ENCODE results near the gene FCHO2. TPM values are rescaled to one million over a fixed set of nuclear protein-coding genes. Genes with fewer than 3 reads are reported as not detected.

The FCHO2 gene
- total RNA-seq, 4 donors from 2014 or later: 25.3 to 39.9 (median 31.0) TPM

DNA sequence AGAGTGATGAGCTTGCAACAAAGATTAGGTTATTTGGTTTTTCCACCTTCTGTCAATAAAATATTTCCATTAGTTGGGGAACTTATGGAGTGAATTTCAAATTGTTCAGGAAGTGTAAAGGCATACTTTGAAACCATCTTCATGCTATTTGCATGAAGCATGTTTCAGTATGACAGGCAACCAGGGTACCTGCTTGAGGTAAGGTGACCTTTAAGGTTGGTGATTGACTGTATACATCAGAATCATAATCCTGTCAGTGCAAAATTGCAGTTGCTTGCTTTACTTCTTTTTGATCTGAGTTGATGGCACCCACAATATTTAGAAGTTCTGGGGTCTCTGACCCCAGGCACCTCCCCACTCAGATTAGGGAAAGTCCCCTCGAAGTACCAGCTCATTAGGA lies 138.6 kb downstream of the FCHO2 start:
- no peak for DNase-seq (ENCODE audit: low spot score)
- ATAC-seq (ENCODE audit: low FRiP score): no peak
- TF ChIP-seq, protein P1, sequence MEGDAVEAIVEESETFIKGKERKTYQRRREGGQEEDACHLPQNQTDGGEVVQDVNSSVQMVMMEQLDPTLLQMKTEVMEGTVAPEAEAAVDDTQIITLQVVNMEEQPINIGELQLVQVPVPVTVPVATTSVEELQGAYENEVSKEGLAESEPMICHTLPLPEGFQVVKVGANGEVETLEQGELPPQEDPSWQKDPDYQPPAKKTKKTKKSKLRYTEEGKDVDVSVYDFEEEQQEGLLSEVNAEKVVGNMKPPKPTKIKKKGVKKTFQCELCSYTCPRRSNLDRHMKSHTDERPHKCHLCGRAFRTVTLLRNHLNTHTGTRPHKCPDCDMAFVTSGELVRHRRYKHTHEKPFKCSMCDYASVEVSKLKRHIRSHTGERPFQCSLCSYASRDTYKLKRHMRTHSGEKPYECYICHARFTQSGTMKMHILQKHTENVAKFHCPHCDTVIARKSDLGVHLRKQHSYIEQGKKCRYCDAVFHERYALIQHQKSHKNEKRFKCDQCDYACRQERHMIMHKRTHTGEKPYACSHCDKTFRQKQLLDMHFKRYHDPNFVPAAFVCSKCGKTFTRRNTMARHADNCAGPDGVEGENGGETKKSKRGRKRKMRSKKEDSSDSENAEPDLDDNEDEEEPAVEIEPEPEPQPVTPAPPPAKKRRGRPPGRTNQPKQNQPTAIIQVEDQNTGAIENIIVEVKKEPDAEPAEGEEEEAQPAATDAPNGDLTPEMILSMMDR (IDR thresholded peaks at IDR 0.05): no peak

DNA sequence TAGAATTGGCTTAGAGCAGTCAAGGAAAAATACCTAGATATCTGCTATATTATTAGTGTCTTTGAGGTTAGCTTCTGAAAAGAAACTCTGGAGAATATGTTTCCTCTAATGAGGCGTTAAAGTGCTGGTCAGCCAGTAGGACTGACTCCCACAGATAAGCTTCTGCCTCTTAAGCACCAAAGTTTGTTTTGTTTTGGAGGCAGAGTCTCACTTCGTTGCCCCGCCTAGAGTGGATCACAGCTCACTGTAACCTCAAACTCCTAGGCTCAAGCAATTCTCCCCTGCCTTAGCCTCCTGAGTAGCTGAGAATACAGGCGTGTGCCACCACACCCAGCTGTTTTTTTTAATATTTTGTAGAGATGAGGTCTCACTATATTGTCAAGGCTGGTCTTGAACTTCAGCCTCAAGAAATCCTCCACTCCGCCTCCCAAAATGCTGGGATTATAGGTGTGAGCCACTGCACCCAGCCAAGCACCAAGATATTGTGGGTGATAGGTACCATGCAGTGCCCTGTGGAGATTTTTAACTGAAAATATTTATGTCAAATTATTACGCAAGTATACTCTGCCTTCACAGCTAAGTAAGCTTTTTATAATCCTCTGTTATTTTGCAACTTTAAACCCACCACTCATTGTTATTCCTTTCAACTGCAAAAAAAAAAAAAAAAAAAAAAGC lies 139.9 kb downstream of the FCHO2 start:
- no peak for ATAC-seq (ENCODE audit: low FRiP score)
- DNase-seq (ENCODE audit: low spot score): no peak
- TF ChIP-seq, protein P1 (IDR thresholded peaks at IDR 0.05): no peak

DNA sequence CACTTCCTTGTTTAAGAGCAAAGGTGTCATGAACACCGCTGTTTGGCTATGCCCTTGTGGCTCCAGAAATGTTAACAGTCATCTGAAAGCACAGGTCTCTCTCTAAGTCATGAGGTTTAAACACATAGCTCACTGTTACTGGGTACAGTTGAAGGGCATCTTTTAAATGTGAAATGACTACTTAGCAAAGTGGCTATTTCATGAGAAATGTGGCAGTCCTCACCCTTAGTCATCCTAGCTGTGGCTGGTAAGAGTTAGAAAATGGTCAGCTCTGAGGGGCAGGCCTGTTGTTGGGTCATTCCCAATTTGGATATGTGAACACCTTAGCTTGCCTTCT lies 140.4 kb downstream of the FCHO2 start:
- TF ChIP-seq, protein P1 (IDR thresholded peaks at IDR 0.05): no peak
- ATAC-seq (ENCODE audit: low FRiP score) (no peak), DNase-seq (ENCODE audit: low spot score) (no peak)

DNA sequence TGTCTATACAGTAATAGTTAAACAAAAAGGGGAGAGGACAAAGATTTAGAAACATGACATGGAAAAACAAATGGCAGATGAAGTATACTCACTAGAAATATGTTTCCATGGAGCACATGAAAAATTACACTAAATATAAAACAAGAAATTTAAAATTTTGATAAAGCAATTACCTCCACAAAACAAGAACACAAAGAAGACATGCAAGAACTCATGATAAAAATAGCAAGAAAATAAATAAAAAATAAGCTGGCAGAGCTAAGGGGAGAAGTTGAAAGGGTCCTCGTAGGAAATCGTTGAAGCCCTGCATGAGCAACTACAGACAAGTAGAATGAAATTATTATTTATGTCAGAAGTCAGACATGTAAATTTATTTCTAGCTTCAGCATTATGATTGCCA lies 141.9 kb downstream of the FCHO2 start:
- DNase-seq (ENCODE audit: low spot score) (no peak), ATAC-seq (ENCODE audit: low FRiP score) (no peak)
- TF ChIP-seq, protein P1 (IDR thresholded peaks at IDR 0.05): no peak

DNA sequence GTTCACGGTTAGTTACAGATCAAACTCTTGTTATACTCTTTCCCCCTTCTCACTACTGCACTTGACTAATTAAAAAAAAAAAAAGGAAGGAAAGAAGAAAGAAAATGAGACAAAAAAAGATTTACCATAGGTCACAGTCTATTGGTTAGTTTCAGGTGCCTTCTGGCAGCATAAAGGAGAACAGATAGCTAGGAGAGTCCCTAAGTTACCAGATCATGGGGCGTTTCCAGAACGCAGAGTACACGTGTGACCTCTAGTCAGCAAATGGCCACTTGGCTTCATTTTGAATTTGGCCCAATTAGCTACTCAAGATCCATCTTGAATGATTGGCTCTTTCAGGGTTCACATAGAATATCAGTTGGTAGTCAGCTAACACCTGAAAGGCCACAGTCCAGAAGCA lies 144.3 kb downstream of the FCHO2 start:
- TF ChIP-seq, protein P1 (IDR thresholded peaks at IDR 0.05): no peak
- no peak for DNase-seq (ENCODE audit: low spot score)
- no peak for ATAC-seq (ENCODE audit: low FRiP score)

DNA sequence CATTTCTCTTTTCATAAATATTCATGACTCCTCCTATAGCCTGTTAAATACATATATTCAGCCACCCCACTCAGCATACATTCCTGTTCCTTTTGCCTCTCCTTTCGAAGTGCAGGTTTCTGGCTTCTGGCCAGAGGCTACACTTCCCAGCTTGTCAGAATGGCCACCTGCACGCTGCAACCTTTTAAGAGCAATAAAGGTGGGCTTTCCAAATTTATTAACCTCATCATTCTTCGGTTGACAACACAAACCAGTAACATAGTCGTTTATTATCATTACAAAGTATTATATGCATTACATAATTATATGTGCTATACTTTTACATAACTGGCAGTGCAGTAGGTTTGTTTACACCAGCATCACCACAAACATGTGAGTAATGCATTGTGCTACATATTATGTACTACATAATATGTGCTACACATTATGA lies 148.0 kb downstream of the FCHO2 start:
- DNase-seq (ENCODE audit: low spot score): no peak
- TF ChIP-seq, protein P1 (IDR thresholded peaks at IDR 0.05): no peak
- no peak for ATAC-seq (ENCODE audit: low FRiP score)

DNA sequence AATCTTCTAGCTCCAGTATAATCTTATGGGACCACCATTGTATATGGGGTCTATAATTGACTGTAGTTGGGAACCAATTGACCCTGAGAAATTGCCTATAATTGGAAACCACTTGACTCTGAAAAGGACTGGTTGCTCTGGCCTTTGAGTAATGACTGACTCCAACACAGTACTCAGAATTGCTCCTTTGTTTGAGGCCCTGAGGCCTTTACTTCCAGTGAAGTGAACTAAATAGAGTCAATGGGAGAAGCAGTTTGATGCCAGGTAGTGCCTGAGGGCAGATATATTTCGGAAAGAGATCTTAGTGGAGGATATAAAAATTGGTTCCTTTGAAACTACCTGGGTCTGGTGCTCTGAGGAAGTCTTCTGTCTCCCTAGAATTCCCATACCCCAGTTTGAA lies 148.5 kb downstream of the FCHO2 start:
- ATAC-seq (ENCODE audit: low FRiP score) (no peak), DNase-seq (ENCODE audit: low spot score) (no peak)
- TF ChIP-seq, protein P1 (IDR thresholded peaks at IDR 0.05): no peak
